ENCODE measurements around the gene HCN2. TPM values are rescaled to one million over a fixed set of nuclear protein-coding genes. Genes with fewer than 3 reads are reported as not detected.

The HCN2 gene
- total RNA-seq, 6 donors from 2014 or later = 0.46 to 0.47 (median 0.46) TPM; not detected in 3

GRCh38 chr19:570937-571565 is 18.6 kb upstream of the HCN2 start:
- Histone ChIP-seq H3K4me3 (peak overlapping the region; percentile 4 to 99 (median 98)), H3K27me3 (no peaks in the 10 kb centered on the region), H3K27ac (peak overlapping the region; percentile 86 to 96 (median 90)), H3K9me3 (no peaks in the 10 kb centered on the region), H3K36me3 (no peaks in the 10 kb centered on the region), H3K4me1 (peaks cover 34 to 45% (median 38%) of the 10 kb centered on the region in 4 donors)
- TF ChIP-seq POLR2A (IDR thresholded peaks at IDR 0.05) (peak in 1 of 4 donors; percentile 41), POLR2AphosphoS5 (IDR thresholded peaks at IDR 0.05) (peak; percentile 8 to 42), EP300 (IDR thresholded peaks at IDR 0.05) (no peak)
- peak; percentile 7 to 19 for ATAC-seq (ENCODE audit: low FRiP score in 2 of 2)
- peak; percentile 58 to 72 for DNase-seq
- WGBS, 2 donors = 0 to 3% methylated on average over 45 of the region's 45 CpGs

- peak overlapping the region in 3 of 4 donors; percentile 97 to 99 (median 98) for H3K4me3 ChIP-seq
- TF ChIP-seq EP300 (IDR thresholded peaks at IDR 0.05) (no peak), POLR2AphosphoS5 (IDR thresholded peaks at IDR 0.05) (no peak), POLR2A (IDR thresholded peaks at IDR 0.05) (no peak)
- TF ChIP-seq, protein P1, sequence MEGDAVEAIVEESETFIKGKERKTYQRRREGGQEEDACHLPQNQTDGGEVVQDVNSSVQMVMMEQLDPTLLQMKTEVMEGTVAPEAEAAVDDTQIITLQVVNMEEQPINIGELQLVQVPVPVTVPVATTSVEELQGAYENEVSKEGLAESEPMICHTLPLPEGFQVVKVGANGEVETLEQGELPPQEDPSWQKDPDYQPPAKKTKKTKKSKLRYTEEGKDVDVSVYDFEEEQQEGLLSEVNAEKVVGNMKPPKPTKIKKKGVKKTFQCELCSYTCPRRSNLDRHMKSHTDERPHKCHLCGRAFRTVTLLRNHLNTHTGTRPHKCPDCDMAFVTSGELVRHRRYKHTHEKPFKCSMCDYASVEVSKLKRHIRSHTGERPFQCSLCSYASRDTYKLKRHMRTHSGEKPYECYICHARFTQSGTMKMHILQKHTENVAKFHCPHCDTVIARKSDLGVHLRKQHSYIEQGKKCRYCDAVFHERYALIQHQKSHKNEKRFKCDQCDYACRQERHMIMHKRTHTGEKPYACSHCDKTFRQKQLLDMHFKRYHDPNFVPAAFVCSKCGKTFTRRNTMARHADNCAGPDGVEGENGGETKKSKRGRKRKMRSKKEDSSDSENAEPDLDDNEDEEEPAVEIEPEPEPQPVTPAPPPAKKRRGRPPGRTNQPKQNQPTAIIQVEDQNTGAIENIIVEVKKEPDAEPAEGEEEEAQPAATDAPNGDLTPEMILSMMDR (IDR thresholded peaks at IDR 0.05) = no peak
These were observed 18.1 kb upstream of the HCN2 start for GRCh38 chr19:571566-571974.

GRCh38 chr19:572140-572742 is 17.4 kb upstream of the HCN2 start, which contains the start of gene BSG:
BSG (plus strand) TSS chr19:572596; CDS start chr19:572635, 39 bp downstream.
- H3K27me3 ChIP-seq = no peaks in the 10 kb centered on the region
- H3K4me3 ChIP-seq = peak within 1 kb of the TSS; percentile 66 to 99 (median 98)
- H3K4me1 ChIP-seq = peaks cover 36 to 53% (median 41%) of the 10 kb centered on the region in 4 donors
- peak within 1 kb of the TSS; percentile 86 to 96 (median 90) for H3K27ac ChIP-seq
- H3K36me3 ChIP-seq = no peaks in the 10 kb centered on the region
- TF ChIP-seq, protein P1 (IDR thresholded peaks at IDR 0.05) = peak in 3 of 6 experiments; percentile 15 to 44 (median 31)
- TF ChIP-seq POLR2A (IDR thresholded peaks at IDR 0.05) (peak in 3 of 4 donors; percentile 80 to 100 (median 97)), EP300 (IDR thresholded peaks at IDR 0.05) (peak in 1 of 4 donors; percentile 34), POLR2AphosphoS5 (IDR thresholded peaks at IDR 0.05) (peak; percentile 63 to 97)
- H3K9me3 ChIP-seq = no peaks in the 10 kb centered on the region
- 0 to 1% methylated on average over 15 to 66 of the region's 79 CpGs for WGBS, 2 donors
- DNase-seq = peak; percentile 99 to 100
- ATAC-seq (ENCODE audit: low FRiP score in 2 of 2) = peak; percentile 91 to 95

More at GRCh38 chr19:571566-571974, 18.1 kb upstream of the HCN2 start:
- Histone ChIP-seq H3K9me3 (no peaks in the 10 kb centered on the region), H3K4me1 (peaks cover 36 to 49% (median 41%) of the 10 kb centered on the region in 4 donors), H3K36me3 (no peaks in the 10 kb centered on the region), H3K27ac (peak overlapping the region; percentile 86 to 96 (median 90)), H3K27me3 (no peaks in the 10 kb centered on the region)
- peak in 1 of 2 donors; percentile 52 for DNase-seq
- 0% methylated on average over 14 of the region's 14 CpGs for WGBS, 2 donors
- peak in 1 of 2 donors; percentile 23 for ATAC-seq (ENCODE audit: low FRiP score in 2 of 2)

GRCh38 chr19:572743-573518 is 16.8 kb upstream of the HCN2 start:
- TF ChIP-seq POLR2AphosphoS5 (IDR thresholded peaks at IDR 0.05) (no peak), POLR2A (IDR thresholded peaks at IDR 0.05) (no peak), EP300 (IDR thresholded peaks at IDR 0.05) (no peak)
- TF ChIP-seq, protein P1 (IDR thresholded peaks at IDR 0.05) = no peak
- Histone ChIP-seq H3K27ac (peak overlapping the region; percentile 86 to 96 (median 90)), H3K27me3 (no peaks in the 10 kb centered on the region), H3K9me3 (no peaks in the 10 kb centered on the region), H3K36me3 (peaks cover 0 to 7% (median 2%) of the 10 kb centered on the region in 4 donors), H3K4me1 (peaks cover 36 to 60% (median 41%) of the 10 kb centered on the region in 4 donors), H3K4me3 (peak overlapping the region; percentile 66 to 99 (median 98))
- peak in 1 of 2 donors; percentile 62 for DNase-seq
- peak; percentile 21 to 45 for ATAC-seq (ENCODE audit: low FRiP score in 2 of 2)
- 0% methylated on average over 51 of the region's 55 CpGs; no CpG with 5 or more reads in 1 of the 2 donors for WGBS, 2 donors

Data from upper lobe of left lung (tissue), 6 donors.